GM15510 (cell line): Measurements from ENCODE around the gene DUS2.
A peak's percentile ranks its signal among the peaks of the same experiment; 100 is the strongest.

ENCODE experiments used
- POLR2A ChIP-seq: IDR thresholded peaks from 3 replicates; pipeline ENCODE4 v1.6.1; 2011; ENCODE audit warnings: borderline replicate concordance; ENCODE audit not compliant: insufficient read length; ENCODE audit errors: extremely low read depth

Gene DUS2

DNA sequence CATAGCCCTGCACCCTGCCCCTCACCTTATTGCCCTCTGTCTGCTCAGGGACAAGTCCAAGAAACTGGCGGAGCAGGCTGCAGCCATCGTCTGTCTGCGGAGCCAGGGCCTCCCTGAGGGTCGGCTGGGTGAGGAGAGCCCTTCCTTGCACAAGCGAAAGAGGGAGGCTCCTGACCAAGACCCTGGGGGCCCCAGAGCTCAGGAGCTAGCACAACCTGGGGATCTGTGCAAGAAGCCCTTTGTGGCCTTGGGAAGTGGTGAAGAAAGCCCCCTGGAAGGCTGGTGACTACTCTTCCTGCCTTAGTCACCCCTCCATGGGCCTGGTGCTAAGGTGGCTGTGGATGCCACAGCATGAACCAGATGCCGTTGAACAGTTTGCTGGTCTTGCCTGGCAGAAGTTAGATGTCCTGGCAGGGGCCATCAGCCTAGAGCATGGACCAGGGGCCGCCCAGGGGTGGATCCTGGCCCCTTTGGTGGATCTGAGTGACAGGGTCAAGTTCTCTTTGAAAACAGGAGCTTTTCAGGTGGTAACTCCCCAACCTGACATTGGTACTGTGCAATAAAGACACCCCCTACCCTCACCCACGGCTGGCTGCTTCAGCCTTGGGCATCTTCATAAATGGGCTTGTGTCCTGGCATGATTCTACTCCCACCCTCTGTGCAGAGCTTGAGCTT is 55.8 kb downstream of the DUS2 start:
- no peak for TF ChIP-seq POLR2A

DNA sequence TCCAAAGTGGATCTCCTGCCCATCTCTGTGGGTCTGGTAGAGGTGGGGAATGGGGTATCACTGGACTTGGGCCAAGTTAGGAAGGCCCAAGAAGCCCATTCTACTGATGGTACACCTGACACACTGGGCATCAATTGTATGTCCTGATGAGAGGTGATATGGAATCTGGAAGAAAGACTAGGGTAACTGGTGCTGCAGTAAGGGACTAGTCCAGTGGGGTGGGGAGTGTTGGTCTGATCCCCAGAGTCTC is 56.2 kb downstream of the DUS2 start:
- TF ChIP-seq POLR2A: no peak

DNA sequence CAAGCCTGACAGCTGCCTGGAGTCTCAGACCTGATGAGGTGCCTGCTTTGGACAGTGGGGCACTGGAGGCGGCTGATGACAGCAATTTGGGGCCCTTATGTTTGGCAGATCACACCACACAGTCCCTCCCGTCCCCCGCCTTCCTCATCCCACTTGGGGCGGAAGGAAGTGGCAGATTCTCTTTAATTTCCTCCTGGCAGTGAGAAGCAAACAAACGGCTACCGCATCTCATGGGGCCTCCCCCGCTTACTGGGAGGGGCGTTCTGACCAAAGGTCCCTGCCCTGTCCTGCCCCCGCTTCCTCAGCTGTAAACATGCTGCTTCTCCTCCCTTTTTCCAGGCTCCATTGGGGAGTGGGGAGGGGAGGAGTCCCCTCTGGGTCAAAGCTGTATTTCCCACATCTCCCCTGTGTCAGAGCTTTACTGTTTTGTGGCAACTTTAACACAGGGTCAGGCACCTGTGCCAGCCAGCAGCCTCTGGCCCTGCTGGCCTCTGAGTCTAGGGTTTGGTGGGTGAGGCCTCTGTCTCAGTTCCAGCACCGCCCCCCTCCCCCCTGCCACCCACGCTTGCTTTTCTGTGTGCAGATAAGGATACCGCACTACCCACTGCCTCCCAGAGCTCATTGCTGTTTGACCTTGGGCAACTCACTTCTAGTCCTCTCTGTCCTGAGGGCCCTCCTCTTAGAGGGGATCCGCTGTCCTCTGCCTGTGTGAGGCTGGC is 56.7 kb downstream of the DUS2 start:
- TF ChIP-seq POLR2A: peak; percentile 21

DNA sequence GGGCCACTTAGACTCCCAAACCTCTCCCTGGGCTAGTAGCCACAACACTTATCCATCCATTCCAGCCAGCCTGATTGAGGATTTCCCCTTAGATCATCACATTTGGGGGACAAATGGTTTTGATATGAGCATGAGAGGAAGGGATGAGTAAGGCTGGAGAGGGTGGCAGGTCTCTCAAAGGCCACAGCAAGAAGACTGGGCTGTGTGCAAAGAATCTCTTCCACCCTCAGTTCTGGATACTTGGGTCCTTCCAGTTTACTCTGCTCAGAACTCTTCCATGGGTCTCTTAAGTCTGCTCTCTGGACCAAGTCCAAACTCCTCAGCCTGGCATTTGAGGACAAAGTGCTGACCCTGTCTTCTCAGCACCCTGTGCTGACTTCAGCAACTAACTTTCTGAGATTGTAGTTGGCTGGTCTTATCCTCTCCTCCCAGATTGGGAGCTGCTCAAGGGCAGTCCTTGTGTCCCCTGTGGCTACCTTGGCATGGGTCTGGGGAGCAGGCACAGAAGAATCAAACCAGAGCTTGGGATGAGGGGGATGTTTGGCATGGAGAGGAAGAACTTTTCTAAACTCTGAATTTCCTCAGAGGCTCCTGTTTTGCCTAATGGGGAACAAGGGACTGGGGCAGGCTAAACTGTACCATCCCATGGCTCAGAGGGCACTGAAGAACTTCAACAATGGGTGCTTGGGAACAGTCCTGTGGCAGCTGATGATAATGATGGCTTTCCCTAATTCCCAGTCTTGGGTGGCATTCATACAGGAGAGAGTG is 59.0 kb downstream of the DUS2 start:
- TF ChIP-seq POLR2A: no peak

DNA sequence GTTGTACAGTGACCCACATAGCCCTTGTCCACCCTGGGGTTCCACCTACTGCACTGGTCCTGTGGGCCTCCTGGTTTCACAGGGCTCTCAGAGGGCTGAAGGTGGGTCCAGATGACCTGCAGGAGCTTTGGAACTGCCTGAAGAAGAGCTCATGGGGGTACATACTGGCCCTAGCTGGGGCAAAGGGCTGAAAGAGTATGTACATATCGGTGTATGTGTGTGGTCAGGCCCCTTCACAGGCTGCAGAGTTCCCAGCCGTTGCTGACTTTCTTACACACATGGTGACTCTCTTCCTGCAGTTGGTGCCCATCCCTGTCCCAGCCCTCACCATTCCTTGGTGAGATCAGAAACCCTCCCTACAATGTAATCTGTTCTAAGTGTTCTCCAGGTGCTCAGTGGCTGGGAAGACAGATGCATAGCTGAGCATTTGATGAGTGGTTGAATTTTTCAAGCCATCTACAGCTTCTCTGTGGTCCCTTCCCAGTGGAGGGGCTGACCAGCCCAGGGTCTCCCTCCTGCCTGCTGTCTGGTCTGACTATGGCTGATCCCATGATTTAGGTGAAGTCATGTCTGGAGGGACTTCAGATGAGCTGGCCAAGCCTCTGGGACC is 59.6 kb downstream of the DUS2 start:
- TF ChIP-seq POLR2A: no peak

DNA sequence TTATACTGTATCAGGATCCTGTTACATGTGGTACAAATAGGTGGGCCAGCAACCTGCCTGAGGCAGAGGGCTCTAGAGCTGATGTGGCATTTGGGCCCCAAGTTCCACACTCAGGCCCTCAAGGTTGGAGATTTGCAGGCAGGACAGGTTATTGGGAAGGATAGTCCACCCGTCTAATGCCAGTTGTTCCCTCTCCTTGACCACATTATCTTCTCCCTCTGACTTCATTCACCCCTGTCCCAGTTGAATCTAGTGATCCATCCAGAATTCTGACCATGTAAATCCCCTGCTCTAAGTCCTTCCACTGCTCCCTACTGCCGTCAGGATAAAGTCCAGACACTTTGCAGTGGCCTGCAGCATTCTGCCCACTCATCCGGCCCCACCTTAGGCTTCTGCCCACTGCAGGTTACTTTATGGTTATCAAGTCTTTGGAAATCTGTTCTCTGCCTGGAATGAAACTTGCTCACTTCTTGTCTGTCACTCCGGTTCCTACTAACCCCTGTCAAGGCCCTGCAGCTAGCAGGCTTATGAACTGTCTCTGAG is 60.2 kb downstream of the DUS2 start:
- TF ChIP-seq POLR2A: no peak

DNA sequence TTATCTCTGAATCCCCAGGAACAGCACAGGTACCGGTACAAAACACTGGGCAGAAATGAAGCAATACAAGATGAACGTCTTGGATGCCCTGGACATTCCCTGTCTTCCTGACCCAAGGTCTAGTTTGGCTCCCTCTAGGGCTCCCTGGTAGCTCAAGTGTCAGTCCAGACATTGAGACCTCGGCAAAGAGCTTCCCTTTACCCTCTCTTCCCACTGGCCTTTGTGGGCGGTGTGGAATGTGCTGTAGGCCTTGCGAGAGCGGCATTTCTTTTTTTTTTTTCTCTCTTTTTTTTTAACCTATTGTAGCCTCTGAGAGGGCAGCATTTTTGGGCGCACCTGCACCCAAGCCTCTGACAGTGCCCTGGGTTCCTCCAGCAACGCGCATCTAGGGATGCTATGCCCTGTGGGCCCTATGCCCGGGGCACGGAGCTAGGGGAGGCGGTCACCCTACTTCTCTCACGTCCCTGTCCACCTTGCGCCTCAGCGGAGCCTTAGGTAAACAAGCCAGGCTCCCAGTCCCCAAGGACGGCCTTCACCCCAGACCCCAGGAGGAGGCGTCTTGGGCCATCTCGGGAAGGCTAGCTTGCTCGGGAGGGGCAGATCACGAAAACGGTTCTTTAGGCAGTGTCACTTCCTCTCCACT is 60.9 kb downstream of the DUS2 start:
- TF ChIP-seq POLR2A: no peak

DNA sequence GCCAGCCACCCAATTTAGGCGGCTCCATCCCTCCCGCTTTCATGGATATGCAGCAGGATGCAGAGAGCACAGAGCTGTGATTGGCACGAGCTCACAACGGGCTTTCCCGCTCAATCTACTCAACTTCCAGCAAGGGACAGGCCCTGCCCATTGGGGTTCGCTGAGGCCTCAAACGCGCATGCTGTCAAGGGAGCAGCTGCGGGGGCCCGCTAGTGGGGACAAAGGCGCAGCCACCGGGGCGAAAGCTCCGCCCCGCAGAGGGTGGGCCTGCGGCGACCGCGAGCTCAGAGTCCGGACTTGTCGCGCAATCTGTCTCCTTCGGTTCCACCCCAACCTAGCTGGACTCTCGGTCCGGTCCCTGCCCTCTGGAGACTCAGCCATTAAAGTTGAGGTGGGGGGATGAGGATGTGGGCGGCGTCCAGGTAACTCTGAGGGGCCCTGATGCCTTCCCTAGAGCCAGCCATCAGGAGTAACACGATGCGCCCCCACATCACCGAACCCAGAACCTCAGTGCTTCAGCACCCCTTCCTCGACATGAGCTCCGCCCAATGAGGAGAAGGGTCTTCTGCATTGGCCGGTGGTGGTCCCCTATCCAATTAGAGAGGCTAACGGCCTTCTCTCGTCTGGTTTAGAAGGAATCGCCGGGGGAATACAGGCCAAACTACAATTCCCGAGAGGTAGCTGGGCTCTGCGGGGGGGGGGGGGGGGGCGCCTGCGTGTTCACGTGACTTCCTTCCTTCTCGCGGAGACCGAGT is 61.6 kb downstream of the DUS2 start:
- TF ChIP-seq POLR2A: peak; percentile 86

DNA sequence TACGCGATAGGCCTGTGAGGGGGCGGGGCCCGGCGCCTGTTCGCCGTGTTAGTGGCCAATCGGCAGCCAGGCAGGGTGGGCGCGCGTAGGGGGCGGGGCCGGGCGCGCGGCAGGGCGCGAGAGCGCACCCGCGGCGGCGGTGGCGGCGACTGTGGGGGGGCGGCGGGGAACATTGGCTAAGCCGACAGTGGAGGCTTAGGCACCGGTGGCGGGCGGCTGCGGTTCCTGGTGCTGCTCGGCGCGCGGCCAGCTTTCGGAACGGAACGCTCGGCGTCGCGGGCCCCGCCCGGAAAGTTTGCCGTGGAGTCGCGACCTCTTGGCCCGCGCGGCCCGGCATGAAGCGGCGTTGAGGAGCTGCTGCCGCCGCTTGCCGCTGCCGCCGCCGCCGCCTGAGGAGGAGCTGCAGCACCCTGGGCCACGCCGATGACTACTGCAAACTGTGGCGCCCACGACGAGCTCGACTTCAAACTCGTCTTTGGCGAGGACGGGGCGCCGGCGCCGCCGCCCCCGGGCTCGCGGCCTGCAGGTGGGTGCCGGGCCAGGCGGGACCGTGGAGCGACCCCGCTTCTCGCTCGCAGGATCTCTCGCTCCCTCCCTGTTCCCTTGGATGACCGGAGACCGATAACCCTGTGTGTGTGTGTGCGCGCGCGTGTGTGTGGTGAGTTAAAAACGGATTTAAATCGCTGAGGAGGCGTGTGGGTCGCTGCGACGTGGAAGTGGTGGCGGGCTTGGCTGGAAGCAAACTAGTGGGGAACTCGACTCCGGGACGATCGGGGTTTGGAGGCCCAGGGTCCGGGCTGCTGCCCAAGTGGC is 62.4 kb downstream of the DUS2 start, which contains the start of gene NFATC3:
Gene NFATC3, plus strand, starts transcription at position 112 of the 813 bp plus-strand sequence. Its CDS starts 312 bp downstream, at position 424.
- TF ChIP-seq POLR2A: peak; percentile 80

DNA sequence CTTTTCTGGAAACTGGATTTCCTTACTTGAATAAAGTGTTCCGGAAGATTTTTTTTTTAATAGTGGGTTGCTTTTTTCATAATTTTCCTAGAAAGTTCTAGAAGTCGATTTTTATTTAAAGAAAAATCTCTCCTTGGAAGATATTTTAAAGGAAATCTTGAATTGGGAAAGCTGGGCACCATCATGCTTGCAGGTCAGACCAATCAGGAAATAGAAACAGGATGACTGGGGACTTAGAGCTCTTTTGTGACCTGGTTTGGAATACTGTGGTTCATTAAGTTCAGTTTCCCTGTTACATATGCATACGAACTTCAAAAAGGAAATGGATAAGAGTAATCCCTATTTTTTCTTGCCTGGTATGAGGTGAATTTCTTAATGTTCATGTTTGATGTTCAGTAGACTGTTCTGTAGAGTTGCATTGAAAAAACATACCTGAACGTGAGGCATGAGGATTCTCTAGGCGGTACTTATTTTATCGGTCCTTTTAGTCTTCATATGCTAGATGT is 63.3 kb downstream of the DUS2 start:
- no peak for TF ChIP-seq POLR2A

DNA sequence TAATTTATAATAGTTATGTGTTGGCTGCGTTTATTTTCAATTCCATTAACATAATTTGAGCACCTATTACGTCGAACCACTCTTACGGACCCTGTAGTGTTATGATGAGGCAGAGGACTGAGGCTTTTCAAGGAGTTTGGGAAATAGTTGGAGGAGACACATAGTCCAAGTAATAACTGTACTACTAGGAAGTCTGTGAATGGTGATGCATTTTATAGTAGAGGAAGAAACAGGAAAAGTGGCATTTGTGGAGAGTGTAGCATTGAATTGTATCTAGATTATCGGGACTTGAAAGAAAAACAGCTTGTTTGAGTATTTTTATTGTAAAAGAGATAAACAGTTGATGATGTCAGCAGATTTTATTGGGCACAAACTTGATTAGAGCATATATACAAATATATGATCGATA is 63.8 kb downstream of the DUS2 start:
- no peak for TF ChIP-seq POLR2A

DNA sequence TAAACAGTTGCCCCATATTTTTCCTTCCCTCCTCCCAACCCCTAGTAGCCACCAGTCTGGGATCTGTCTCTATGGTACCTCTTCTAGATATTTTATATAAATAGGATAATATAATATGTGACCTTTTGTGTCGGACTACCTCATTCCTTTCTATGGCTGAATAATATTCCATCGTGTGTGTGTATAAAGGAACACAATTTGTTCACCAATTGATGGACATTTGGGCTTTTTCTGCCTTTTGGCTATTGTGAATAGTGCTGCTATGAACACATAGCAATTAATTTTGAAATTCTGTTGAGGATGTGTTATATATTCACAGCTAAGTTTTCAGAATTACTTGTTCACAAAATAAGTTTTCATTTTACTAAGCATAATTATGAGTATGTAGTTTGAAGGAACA is 64.6 kb downstream of the DUS2 start:
- no peak for TF ChIP-seq POLR2A

DNA sequence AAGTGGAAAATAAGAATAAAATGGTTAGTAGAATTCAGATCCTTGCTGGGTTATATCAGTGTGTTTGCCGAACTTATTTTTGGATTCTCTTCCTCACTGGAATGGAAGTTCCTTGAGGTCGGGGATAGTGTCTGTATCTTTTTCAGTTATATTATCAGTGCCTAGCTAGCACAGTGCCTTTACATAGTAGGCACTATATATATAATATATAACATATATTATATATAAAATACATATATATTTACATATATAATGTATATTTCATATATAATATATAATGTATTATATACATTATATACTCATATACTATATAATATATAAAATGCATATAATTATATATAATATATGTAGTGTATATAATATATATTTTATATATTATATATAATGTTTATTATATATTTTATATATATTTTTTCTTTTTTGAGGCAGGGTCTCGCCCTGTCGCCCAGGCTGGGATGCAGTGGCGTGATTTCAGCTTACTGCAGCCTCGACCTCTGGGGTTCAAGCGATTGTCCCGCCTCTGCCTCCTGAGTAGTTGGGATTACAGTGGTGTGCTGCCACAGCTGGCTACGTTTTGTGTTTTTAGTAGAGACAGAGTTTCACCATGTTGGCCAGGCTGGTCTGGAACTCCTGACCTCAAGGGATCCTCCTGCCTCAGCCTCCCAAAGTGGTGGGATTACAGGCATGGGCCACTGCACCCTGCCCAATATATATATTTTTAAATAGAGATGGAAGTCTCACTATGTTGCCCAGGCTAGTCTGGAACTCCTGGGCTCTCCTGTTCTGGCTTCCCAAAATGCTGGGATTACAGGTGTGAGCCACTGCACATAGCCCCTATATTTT is 65.3 kb downstream of the DUS2 start:
- TF ChIP-seq POLR2A: no peak

DNA sequence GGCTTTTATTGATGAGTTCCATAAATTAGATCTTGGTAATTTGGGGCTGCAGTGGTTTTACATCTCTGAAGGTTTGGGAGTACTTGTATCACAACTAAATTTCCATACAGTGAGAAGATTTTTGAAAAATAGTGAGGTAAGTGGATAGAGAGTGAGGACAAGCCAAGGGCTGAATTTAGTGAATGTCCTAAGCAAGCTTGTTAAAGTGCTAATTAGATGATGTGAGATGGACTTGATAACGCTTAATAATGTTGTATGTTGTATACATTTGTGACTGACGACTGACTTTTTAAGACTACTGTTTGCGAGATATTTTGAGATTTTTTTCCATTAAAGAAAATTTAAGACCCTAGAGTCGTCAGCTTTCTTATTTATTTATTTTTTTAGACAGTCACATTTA is 66.0 kb downstream of the DUS2 start:
- TF ChIP-seq POLR2A: no peak
